Naive thymus-derived CD4-positive, alpha-beta T cell (primary cell): ENCODE data around the gene ZNHIT3. TPM values are rescaled to one million over a fixed set of nuclear protein-coding genes. Genes with fewer than 3 reads are reported as not detected.

Experiments used
- ATAC-seq: fragments of 150-1000 bp; cut with Tn5 transposase; 2 replicates; pipeline ENCODE4 v1.10.0; 2021; ENCODE audit warnings: mild to moderate bottlenecking, moderate library complexity
- CTCF ChIA-PET: fragments of 350-600 bp; sonication (Branson Sonifier 250); formaldehyde crosslinking; loops from one replicate; lab custom pipeline; 2021; ENCODE audit warnings: antibody characterized with exemption; lab: Charles Lee
- POLR2A ChIA-PET: fragments of 350-600 bp; sonication (Branson Sonifier 250); formaldehyde crosslinking; loops from one replicate; lab custom pipeline; 2021; ENCODE audit warnings: antibody characterized with exemption, inconsistent platforms; lab: Charles Lee
- DNase-seq, 9 donors: peaks; one replicate each; pipeline versions ENCODE4 v3.0.0 to v3.0.0-alpha.2; 2020 to 2022; ENCODE audit warnings: mixed read lengths in 1 of 9
- H3K27ac ChIP-seq: one replicate; pipeline ENCODE4 v1.7.0; 2013; ENCODE audit warnings: mild to moderate bottlenecking, low read depth, low read length, moderate library complexity
- H3K27me3 ChIP-seq, 2 donors: one replicate each; pipeline ENCODE4 v1.7.0; 2013; ENCODE audit warnings: low read length in 2 of 2, mild to moderate bottlenecking in 2 of 2, moderate library complexity in 2 of 2; ENCODE audit not compliant: control insufficient read depth in 2 of 2, insufficient read depth in 2 of 2
- H3K36me3 ChIP-seq, 3 experiments: 1 replicate in 2 of 3; 2 replicates in 1 of 3; pipeline ENCODE4 v1.7.0; 2013; ENCODE audit warnings: low read length in 3 of 3, mild to moderate bottlenecking in 3 of 3, moderate library complexity in 1 of 3; ENCODE audit not compliant: insufficient read depth in 3 of 3, control insufficient read depth in 2 of 3
- H3K4me1 ChIP-seq, 2 donors: one replicate each; pipeline ENCODE4 v1.7.0; 2013; ENCODE audit warnings: low read length in 2 of 2, mild to moderate bottlenecking in 2 of 2, moderate library complexity in 1 of 2; ENCODE audit not compliant: control insufficient read depth in 2 of 2, insufficient read depth in 2 of 2
- H3K4me3 ChIP-seq: 2 replicates; pipeline ENCODE4 v1.7.0; 2013; ENCODE audit warnings: mild to moderate bottlenecking, low read length
- H3K9me3 ChIP-seq, 3 experiments: 1 replicate in 2 of 3; 2 replicates in 1 of 3; pipeline ENCODE4 v1.7.0; 2013; ENCODE audit warnings: low read length in 3 of 3; ENCODE audit not compliant: control insufficient read depth in 2 of 3
- H3K27ac Mint-ChIP-seq, 9 donors: one replicate each; pipeline ENCODE4 v1.8.0; 2020 to 2022; ENCODE audit warnings: mixed read lengths in 9 of 9, mild to moderate bottlenecking in 8 of 9, moderate library complexity in 5 of 9, inconsistent platforms in 2 of 9
- H3K27me3 Mint-ChIP-seq, 5 donors: one replicate each; pipeline ENCODE4 v1.8.0; 2021 to 2022; ENCODE audit warnings: mixed read lengths in 5 of 5, mild to moderate bottlenecking in 1 of 5
- H3K36me3 Mint-ChIP-seq, 5 donors: one replicate each; pipeline ENCODE4 v1.8.0; 2020 to 2022; ENCODE audit warnings: mixed read lengths in 5 of 5, mild to moderate bottlenecking in 3 of 5, inconsistent platforms in 1 of 5
- H3K4me1 Mint-ChIP-seq, 7 donors: one replicate each; pipeline ENCODE4 v1.8.0; 2020 to 2022; ENCODE audit warnings: mixed read lengths in 7 of 7, mild to moderate bottlenecking in 3 of 7, inconsistent platforms in 1 of 7
- H3K4me3 Mint-ChIP-seq, 10 donors: one replicate each; pipeline ENCODE4 v1.8.0; 2020 to 2022; ENCODE audit warnings: mild to moderate bottlenecking in 10 of 10, mixed read lengths in 10 of 10, moderate library complexity in 6 of 10, inconsistent platforms in 2 of 10
- H3K9me3 Mint-ChIP-seq, 11 donors: one replicate each; pipeline ENCODE4 v1.8.0; 2020 to 2022; ENCODE audit warnings: mixed read lengths in 11 of 11, mild to moderate bottlenecking in 4 of 11, inconsistent platforms in 1 of 11, moderate library complexity in 1 of 11
- intact Hi-C, 2 donors: fragments of 100-400 bp; cut with micrococcal nuclease; formaldehyde crosslinking; loops; one replicate each; pipeline ENCODE4 v1.15.1; 2023
- polyA plus RNA-seq, 2 donors: library from polyadenylated mRNA; unstranded; fragments of 300-500 nt; fragmentation: Illumina TruSeq; gene quantifications; one replicate each; pipeline ENCODE4 v1.2.3, GENCODE V29; 2021
- total RNA-seq, 6 experiments: library from RNA in 5 of 6; stranded (reverse) in 5 of 6; gene quantifications; 1 replicate in 5 of 6; 2 replicates in 1 of 6; pipeline ENCODE4 v1.2.3 and lab custom pipeline; 2021 to 2026

Gene ZNHIT3
- total and polyA plus RNA-seq, 7 experiments from 2014 or later, result 38.4 to 118 (median 58.7) TPM

DNA sequence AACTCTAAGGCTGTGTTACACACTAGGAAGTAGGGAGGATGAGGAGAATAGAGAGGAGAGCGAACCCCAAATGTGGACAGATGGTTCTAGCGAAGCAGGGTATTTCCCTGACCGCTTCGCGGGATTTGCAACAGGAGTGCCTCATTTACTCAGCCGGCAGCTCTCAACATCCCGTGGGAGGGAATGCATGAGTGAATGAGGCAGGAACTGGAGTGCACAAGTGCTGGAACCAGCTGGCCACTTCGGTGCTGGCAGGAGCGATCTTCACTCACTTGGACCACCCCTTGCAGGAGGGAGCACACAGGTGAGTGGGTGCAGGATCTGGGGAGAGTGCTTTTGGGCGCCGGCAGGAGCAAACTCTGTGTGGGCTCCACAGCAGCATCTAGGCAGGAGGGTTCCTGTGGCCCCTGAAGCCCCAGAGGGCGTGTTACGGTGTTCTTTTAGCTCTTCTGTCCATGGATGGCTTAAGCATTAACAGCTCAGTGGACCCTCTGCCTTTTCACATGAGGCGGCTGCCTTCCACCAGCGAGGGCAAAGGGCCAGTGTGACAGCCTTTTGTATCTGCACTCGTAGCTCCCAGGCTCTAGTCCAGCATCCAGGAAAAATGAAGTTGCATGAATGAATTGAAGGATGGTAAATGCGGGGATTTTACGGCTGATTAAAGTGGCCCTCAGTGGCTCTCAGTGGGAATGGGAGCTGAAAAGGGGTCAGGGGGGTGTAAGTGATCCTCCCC is 17.4 kb upstream of the ZNHIT3 start:
- DNase-seq (no peak), ATAC-seq (no peak)
- no peaks in the 10 kb centered on the region for H3K27me3 ChIP-seq
- CTCF ChIA-PET, result no interaction called here
- POLR2A ChIA-PET, result no interaction called here
- H3K4me3 ChIP-seq, result no peak overlapping the region
- H3K27me3 Mint-ChIP-seq, result peaks cover 30 to 44% (median 37%) of the 10 kb centered on the region in 5 donors
- no peaks in the 10 kb centered on the region for H3K4me1 ChIP-seq
- no peak overlapping the region for H3K27ac ChIP-seq
- no peaks in the 10 kb centered on the region for H3K36me3 ChIP-seq
- H3K4me3 Mint-ChIP-seq, result no peak overlapping the region
- no peaks in the 10 kb centered on the region for H3K4me1 Mint-ChIP-seq
- H3K27ac Mint-ChIP-seq, result no peak overlapping the region
- no peaks in the 10 kb centered on the region for H3K9me3 ChIP-seq
- H3K9me3 Mint-ChIP-seq, result peaks cover 0 to 1% (median 0%) of the 10 kb centered on the region in 11 donors
- intact Hi-C loops, result no loop called here
- H3K36me3 Mint-ChIP-seq, result peaks cover 0 to 5% (median 0%) of the 10 kb centered on the region in 5 donors

DNA sequence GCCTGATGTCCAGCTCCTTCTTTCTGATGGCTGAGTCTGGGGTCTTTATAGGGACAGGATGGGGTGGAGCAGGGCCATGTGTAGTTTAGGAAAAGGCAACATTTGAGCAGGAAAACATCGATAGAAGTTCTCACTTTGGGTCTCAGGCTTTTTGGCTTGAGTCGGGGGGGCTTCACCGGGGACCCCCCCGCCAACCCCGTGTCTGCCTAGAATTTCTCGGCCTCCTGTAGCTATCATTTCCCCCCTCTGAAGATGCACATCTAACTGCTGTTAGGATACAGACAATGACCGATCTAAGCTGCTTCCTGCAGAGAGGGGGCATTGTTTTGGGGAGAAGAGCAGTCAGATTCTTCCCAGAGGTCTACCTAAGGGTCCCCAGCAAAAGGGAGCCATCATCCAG is 16.7 kb upstream of the ZNHIT3 start:
- POLR2A ChIA-PET, result no interaction called here
- no peaks in the 10 kb centered on the region for H3K4me1 Mint-ChIP-seq
- Histone ChIP-seq H3K36me3 (no peaks in the 10 kb centered on the region), H3K27me3 (no peaks in the 10 kb centered on the region), H3K27ac (no peak overlapping the region), H3K4me3 (no peak overlapping the region), H3K4me1 (no peaks in the 10 kb centered on the region), H3K9me3 (no peaks in the 10 kb centered on the region)
- intact Hi-C loops, result no loop called here
- no peak for ATAC-seq
- peaks cover 33 to 44% (median 40%) of the 10 kb centered on the region in 5 donors for H3K27me3 Mint-ChIP-seq
- no peak overlapping the region for H3K4me3 Mint-ChIP-seq
- peaks cover 0 to 5% (median 0%) of the 10 kb centered on the region in 5 donors for H3K36me3 Mint-ChIP-seq
- CTCF ChIA-PET, result no interaction called here
- no peak for DNase-seq
- no peak overlapping the region for H3K27ac Mint-ChIP-seq
- H3K9me3 Mint-ChIP-seq, result peaks cover 0 to 1% (median 0%) of the 10 kb centered on the region in 11 donors

DNA sequence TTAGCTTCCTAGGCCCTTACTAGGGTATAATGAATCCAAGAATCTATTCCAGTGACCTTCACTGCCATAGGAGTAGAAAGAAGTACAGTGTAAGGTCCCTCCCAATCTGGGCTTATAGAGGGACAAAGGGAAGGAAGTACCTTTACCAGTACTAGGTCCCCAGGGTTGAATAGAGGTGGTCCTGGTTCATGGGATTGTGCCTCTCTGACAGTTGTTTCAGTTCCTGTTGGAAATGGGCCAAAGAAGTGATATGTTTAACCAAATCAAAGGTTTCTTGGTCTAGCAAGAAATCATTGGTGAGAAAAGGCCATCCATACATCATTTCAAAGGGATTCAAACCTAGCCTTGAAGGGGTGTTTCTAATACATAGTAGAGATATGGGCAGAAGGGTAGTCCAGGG is 16.0 kb upstream of the ZNHIT3 start:
- no peaks in the 10 kb centered on the region for H3K4me1 ChIP-seq
- ATAC-seq (no peak), DNase-seq (no peak)
- CTCF ChIA-PET, result no interaction called here
- no peak overlapping the region for H3K27ac Mint-ChIP-seq
- POLR2A ChIA-PET, result no interaction called here
- intact Hi-C loops, result no loop called here
- H3K4me3 ChIP-seq, result no peak overlapping the region
- H3K36me3 ChIP-seq, result no peaks in the 10 kb centered on the region
- no peaks in the 10 kb centered on the region for H3K4me1 Mint-ChIP-seq
- no peaks in the 10 kb centered on the region for H3K9me3 ChIP-seq
- H3K27ac ChIP-seq, result no peak overlapping the region
- peaks cover 31 to 37% (median 34%) of the 10 kb centered on the region in 5 donors for H3K27me3 Mint-ChIP-seq
- no peak overlapping the region for H3K4me3 Mint-ChIP-seq
- H3K27me3 ChIP-seq, result no peaks in the 10 kb centered on the region
- peaks cover 0 to 1% (median 0%) of the 10 kb centered on the region in 11 donors for H3K9me3 Mint-ChIP-seq
- H3K36me3 Mint-ChIP-seq, result peaks cover 0 to 3% (median 0%) of the 10 kb centered on the region in 5 donors

DNA sequence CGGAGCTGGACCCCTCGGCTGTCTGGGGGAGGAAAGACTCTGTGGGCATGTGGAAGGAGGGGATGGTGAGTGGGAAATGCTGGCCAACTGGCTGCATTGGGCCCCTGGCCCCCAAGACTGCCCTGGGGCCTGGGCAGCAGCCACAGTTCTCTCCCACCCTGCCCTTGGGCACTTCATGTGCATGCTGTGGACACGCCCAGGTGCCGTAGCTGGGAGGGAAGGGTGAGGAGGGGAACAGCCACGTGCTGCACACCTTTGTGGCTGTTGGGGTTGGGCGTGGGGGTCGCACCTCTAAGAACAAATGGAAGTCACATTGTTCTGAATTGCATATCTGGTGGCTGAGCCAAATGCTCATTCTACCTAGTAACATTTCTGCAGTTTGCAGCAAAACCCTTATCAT is 11.9 kb upstream of the ZNHIT3 start:
- H3K36me3 ChIP-seq, result no peaks in the 10 kb centered on the region
- H3K4me3 Mint-ChIP-seq, result no peak overlapping the region
- no peaks in the 10 kb centered on the region for H3K36me3 Mint-ChIP-seq
- no peaks in the 10 kb centered on the region for H3K4me1 ChIP-seq
- intact Hi-C loops, result no loop called here
- CTCF ChIA-PET, result no interaction called here
- ATAC-seq, result no peak
- H3K27ac ChIP-seq, result no peak overlapping the region
- no peaks in the 10 kb centered on the region for H3K27me3 ChIP-seq
- H3K4me1 Mint-ChIP-seq, result no peaks in the 10 kb centered on the region
- H3K27me3 Mint-ChIP-seq, result peaks cover 0 to 40% (median 26%) of the 10 kb centered on the region in 5 donors
- H3K9me3 Mint-ChIP-seq, result no peaks in the 10 kb centered on the region
- H3K4me3 ChIP-seq, result no peak overlapping the region
- H3K9me3 ChIP-seq, result no peaks in the 10 kb centered on the region
- DNase-seq, result no peak
- POLR2A ChIA-PET, result no interaction called here
- no peak overlapping the region for H3K27ac Mint-ChIP-seq

DNA sequence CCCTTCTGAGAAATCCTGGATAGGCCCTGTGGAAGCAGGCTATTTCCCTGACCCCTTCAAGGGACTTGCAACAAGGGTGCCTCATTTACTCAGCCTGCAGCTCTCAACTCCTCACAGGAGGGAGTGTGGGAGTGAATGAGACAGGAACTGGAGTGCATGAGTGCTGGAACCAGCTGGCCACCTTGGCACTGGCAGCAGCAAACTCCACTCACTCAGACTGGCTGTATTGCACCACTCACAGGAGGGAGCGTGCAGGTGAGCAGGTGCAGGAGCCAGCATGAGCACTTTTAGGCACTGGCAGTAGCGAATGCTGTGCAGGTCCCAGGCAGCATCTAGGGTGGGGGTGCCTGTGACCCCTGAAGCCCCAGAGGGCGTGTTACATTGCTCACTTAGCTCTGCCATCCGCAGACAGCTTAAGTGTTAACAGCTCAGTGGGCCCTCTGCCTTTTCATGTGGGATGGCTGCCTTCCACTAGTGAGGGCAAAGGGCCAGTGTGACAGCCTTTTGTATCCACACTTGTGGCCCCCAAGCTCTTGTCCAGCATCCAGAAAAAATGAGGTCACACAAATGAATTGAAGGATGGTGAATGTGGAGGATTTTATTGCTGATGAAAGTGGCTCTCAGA is 11.0 kb upstream of the ZNHIT3 start:
- Histone ChIP-seq H3K4me1 (no peaks in the 10 kb centered on the region), H3K4me3 (no peak overlapping the region), H3K27me3 (no peaks in the 10 kb centered on the region), H3K27ac (no peak overlapping the region), H3K36me3 (no peaks in the 10 kb centered on the region), H3K9me3 (no peaks in the 10 kb centered on the region)
- no peak for ATAC-seq
- Mint-ChIP-seq H3K27ac (no peak overlapping the region), H3K27me3 (peaks cover 0 to 41% (median 30%) of the 10 kb centered on the region in 5 donors), H3K4me3 (no peak overlapping the region), H3K9me3 (no peaks in the 10 kb centered on the region), H3K4me1 (no peaks in the 10 kb centered on the region), H3K36me3 (no peaks in the 10 kb centered on the region)
- CTCF ChIA-PET, result no interaction called here
- POLR2A ChIA-PET, result no interaction called here
- DNase-seq, result no peak
- intact Hi-C loops, result no loop called here

DNA sequence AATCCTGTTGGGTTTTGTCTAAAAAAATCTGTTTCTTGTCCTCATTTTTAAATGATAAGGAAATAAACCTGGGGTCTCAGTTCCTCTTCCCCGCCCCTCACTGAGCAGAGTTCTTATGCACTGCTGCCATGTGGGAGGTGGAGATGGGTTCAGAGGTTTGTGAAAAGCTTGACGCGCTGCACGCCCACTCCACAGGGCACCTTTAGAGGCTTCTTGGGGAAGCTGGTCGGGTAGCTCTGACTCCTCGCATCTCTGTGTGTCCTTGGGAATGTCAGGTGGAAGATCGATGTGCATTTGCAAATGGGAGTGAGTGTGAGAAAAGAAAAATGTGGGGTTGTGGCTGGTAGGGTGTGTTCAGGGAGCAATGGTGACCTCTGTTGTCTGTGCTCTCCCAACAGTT is 4.7 kb upstream of the ZNHIT3 start:
- Histone ChIP-seq H3K27me3 (no peaks in the 10 kb centered on the region), H3K9me3 (no peaks in the 10 kb centered on the region), H3K4me3 (no peak overlapping the region), H3K36me3 (no peaks in the 10 kb centered on the region), H3K27ac (no peak overlapping the region), H3K4me1 (peaks cover 13 to 19% of the 10 kb centered on the region in 2 donors)
- Mint-ChIP-seq H3K9me3 (peaks cover 0 to 1% (median 0%) of the 10 kb centered on the region in 11 donors), H3K27ac (no peak overlapping the region), H3K4me3 (peak overlapping the region in 9 of 10 donors; percentile 26 to 83 (median 79)), H3K36me3 (peaks cover 0 to 4% (median 4%) of the 10 kb centered on the region in 5 donors), H3K4me1 (peaks cover 16 to 29% (median 23%) of the 10 kb centered on the region in 7 donors), H3K27me3 (peaks cover 12 to 41% (median 24%) of the 10 kb centered on the region in 5 donors)
- no peak for ATAC-seq
- no peak for DNase-seq
- POLR2A ChIA-PET, result no interaction called here
- intact Hi-C loops, result loop anchor here in 1 of 2 donors (2.0 kb wide), 1 partner anchor 513 kb away; no protein-coding TSS in a partner anchor
- CTCF ChIA-PET, result interaction anchor here (1.3 kb wide), 1 partner anchor 225 kb away, joined by 3 read pairs; no protein-coding TSS in a partner anchor
